ENCODE results near the gene CCDC185.

CCDC185 gene

DNA sequence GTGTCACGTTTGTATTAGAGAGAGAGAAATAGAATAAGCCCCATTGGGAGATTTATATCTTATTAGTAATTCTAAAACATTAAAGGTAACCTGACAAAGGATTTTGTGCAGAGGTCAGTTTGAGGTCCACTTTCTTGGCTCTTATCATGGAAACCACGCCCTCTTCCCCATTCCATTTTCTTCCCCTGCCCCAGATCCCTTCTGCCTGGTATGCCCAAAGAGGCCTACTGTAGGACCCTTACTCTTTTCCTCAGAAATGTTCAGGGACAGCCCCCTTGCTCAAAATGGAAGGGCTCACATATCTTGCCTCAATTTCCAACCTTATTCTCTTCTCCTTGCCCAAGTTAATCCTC is 9.6 kb downstream of the CCDC185 start:
- no peak for DNase-seq (ENCODE audit: low spot score)
- no peak overlapping the region for H3K27ac ChIP-seq
- TF ChIP-seq, protein P1, sequence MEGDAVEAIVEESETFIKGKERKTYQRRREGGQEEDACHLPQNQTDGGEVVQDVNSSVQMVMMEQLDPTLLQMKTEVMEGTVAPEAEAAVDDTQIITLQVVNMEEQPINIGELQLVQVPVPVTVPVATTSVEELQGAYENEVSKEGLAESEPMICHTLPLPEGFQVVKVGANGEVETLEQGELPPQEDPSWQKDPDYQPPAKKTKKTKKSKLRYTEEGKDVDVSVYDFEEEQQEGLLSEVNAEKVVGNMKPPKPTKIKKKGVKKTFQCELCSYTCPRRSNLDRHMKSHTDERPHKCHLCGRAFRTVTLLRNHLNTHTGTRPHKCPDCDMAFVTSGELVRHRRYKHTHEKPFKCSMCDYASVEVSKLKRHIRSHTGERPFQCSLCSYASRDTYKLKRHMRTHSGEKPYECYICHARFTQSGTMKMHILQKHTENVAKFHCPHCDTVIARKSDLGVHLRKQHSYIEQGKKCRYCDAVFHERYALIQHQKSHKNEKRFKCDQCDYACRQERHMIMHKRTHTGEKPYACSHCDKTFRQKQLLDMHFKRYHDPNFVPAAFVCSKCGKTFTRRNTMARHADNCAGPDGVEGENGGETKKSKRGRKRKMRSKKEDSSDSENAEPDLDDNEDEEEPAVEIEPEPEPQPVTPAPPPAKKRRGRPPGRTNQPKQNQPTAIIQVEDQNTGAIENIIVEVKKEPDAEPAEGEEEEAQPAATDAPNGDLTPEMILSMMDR (conservative IDR thresholded peaks at IDR 0.05; ENCODE audit: low read depth), result no peak
- ChIA-PET CTCF (no interaction called here), POLR2A (ENCODE audit: low non-redundant PET) (no interaction called here)

DNA sequence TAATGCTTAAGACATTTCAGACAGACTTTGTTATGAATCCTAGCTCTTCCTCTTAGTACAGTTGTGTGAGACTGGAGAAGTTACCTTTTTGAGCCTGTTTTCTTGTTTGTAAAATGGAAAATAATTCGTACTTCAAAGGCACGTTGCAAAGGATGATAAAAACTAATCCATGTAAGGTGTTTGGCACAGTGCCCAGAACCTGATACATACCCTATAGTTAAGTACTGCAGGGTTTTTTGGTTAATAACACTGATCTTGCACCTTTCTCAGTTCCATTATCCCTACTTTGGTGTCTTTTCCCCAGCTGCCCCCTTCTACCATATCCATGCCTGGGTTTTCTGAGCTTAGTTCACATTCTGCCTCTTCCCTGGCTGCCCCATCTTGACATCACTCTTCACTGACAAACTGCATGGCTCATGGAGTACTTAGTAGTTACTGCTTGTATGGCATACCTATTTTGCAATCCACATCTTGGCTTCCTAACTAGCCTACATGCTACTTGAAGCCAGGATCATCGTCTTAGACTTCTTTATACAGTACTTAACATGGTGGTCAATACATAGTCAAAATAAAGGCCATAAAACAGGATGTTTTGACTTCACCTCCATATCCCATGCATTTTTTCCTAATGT is 10.1 kb downstream of the CCDC185 start:
- DNase-seq (ENCODE audit: low spot score), result no peak
- ChIA-PET CTCF (no interaction called here), POLR2A (ENCODE audit: low non-redundant PET) (no interaction called here)
- TF ChIP-seq, protein P1 (conservative IDR thresholded peaks at IDR 0.05; ENCODE audit: low read depth), result no peak
- no peak overlapping the region for H3K27ac ChIP-seq

- TF ChIP-seq, protein P1 (conservative IDR thresholded peaks at IDR 0.05; ENCODE audit: low read depth), result no peak
- CTCF ChIA-PET, result no interaction called here
- DNase-seq (ENCODE audit: low spot score), result no peak
- POLR2A ChIA-PET (ENCODE audit: low non-redundant PET), result no interaction called here
- H3K27ac ChIP-seq, result no peak overlapping the region
Measured at GRCh38 chr1:223405507-223405906, 12.3 kb downstream of the CCDC185 start.

- DNase-seq (ENCODE audit: low spot score), result no peak
- TF ChIP-seq, protein P1 (conservative IDR thresholded peaks at IDR 0.05; ENCODE audit: low read depth), result no peak
- ChIA-PET CTCF (no interaction called here), POLR2A (ENCODE audit: low non-redundant PET) (no interaction called here)
- no peak overlapping the region for H3K27ac ChIP-seq
Measured at GRCh38 chr1:223410036-223410435, 16.8 kb downstream of the CCDC185 start.

DNA sequence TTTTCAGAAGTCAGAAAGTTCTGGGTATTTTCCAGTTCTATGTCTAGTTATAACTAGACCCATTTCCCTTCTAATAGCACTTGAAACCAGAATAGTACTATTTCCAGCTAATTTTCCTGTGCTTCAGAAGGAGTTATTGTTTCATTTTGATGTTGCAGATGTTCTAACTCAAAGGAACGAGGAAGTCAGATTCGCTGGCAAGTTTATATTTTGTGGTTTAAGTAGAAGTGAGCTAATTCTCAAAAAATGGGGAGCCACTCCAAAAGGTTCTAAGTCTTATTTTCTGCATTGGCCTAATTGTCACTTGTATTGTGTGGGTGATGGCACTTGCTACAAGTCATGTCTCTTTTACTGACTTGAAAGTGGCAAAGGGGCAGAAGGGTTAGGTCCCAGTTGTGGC is 18.1 kb downstream of the CCDC185 start:
- no peak overlapping the region for H3K27ac ChIP-seq
- CTCF ChIA-PET, result interaction anchor here (0.6 to 1.2 kb wide), 2 partner anchors 9 to 268 kb away, joined by 3 read pairs; partner anchors contain the start of gene TLR5
- DNase-seq (ENCODE audit: low spot score), result no peak
- TF ChIP-seq, protein P1 (conservative IDR thresholded peaks at IDR 0.05; ENCODE audit: low read depth), result no peak
- POLR2A ChIA-PET (ENCODE audit: low non-redundant PET), result no interaction called here

DNA sequence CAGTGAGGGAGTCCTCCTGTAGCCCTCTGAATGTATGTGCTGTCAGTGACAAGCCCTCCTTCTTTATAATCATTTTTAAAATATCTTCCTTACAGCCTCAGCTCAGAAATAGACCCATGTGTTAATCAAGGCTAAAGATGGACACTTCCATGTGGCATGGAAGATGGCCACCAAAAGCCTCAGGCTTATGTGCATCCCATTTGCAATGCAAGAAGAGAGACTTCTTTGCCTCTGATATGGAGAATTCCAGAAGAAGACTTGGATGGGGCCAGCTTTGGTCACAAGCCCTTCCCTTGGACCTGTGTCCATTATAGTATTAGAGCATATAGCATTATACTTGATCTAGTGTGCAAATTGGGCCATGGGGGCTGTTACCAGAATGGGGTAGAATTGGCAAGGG is 18.5 kb downstream of the CCDC185 start:
- ChIA-PET POLR2A (ENCODE audit: low non-redundant PET) (no interaction called here), CTCF (interaction anchor here (0.6 to 1.2 kb wide), 2 partner anchors 9 to 269 kb away, joined by 3 read pairs; partner anchors contain the start of gene TLR5)
- TF ChIP-seq, protein P1 (conservative IDR thresholded peaks at IDR 0.05; ENCODE audit: low read depth), result no peak
- no peak overlapping the region for H3K27ac ChIP-seq
- no peak for DNase-seq (ENCODE audit: low spot score)
